ENCODE data around the gene PAQR7.

PAQR7 gene

DNA sequence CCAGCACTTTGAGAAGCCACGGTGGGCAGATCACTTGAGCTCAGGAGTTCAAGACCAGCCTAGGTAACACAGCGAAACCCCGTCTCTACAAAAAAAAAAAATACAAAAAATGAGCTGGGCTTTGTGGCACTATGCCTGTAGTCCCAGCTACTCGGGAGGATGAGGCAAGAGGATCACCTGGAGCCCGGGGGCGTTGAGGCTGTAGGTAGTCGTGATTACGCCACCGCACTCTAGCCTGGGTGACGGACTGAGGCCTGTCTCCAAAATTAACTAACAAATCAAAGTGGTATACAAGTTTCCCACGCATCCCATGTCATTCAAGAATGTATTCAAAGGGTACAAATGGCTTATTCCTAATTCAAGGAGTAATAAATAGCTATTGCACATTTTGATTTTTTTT lies 18.7 kb downstream of the PAQR7 start:
- H3K4me3 ChIP-seq (ENCODE audit: low read depth, low read length): no peak overlapping the region
- TF ChIP-seq, protein P1, sequence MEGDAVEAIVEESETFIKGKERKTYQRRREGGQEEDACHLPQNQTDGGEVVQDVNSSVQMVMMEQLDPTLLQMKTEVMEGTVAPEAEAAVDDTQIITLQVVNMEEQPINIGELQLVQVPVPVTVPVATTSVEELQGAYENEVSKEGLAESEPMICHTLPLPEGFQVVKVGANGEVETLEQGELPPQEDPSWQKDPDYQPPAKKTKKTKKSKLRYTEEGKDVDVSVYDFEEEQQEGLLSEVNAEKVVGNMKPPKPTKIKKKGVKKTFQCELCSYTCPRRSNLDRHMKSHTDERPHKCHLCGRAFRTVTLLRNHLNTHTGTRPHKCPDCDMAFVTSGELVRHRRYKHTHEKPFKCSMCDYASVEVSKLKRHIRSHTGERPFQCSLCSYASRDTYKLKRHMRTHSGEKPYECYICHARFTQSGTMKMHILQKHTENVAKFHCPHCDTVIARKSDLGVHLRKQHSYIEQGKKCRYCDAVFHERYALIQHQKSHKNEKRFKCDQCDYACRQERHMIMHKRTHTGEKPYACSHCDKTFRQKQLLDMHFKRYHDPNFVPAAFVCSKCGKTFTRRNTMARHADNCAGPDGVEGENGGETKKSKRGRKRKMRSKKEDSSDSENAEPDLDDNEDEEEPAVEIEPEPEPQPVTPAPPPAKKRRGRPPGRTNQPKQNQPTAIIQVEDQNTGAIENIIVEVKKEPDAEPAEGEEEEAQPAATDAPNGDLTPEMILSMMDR (IDR thresholded peaks at IDR 0.05; ENCODE audit: low read depth, low read length): no peak
- in situ Hi-C loops (cut with HindIII; ENCODE audit: low sequenced_read_pairs): no loop called here
- DNase-seq (ENCODE audit: low read depth, low spot score): no peak

DNA sequence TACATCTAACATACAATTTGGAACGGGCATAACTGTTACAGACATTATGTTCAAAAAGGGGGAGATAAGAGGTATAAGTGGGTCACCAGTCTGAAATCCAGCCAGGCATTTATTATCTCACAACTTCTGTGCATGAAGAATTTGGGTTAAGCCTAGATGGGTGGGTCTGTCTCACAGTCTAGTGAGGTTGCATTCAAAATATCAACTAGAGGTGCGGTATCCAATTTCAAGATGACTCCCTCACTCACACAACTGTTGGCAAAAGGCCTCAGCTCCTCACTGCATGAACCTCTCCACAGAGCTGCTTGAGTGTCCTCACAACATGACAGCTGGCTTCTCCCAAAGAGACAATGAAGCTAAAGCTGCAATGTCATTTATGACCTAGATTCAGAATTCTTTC lies 21.0 kb downstream of the PAQR7 start:
- TF ChIP-seq, protein P1 (IDR thresholded peaks at IDR 0.05; ENCODE audit: low read depth, low read length): no peak
- in situ Hi-C loops (cut with HindIII; ENCODE audit: low sequenced_read_pairs): no loop called here
- H3K4me3 ChIP-seq (ENCODE audit: low read depth, low read length): no peak overlapping the region
- no peak for DNase-seq (ENCODE audit: low read depth, low spot score)

DNA sequence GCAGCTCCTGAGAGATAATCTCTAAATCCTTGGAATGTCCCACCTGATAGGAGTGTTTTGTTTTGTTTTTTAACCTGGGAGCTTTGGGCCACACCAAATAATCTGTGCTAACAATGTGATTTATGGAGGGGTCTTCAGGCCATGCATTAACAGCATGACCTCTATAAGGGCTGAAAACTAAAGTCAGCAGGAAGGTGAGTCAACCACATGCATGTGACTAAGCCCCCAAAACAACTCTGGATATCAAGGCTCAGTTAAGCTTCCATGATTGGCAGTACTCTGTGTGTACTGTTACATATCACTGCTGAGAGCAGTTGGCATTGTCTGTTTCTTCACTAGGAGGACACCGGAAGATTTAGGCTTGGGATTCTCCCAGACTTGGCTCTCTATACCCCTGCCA lies 27.0 kb downstream of the PAQR7 start:
- no peak for DNase-seq (ENCODE audit: low read depth, low spot score)
- TF ChIP-seq, protein P1 (IDR thresholded peaks at IDR 0.05; ENCODE audit: low read depth, low read length): no peak
- H3K4me3 ChIP-seq (ENCODE audit: low read depth, low read length): no peak overlapping the region
- in situ Hi-C loops (cut with HindIII; ENCODE audit: low sequenced_read_pairs): no loop called here

DNA sequence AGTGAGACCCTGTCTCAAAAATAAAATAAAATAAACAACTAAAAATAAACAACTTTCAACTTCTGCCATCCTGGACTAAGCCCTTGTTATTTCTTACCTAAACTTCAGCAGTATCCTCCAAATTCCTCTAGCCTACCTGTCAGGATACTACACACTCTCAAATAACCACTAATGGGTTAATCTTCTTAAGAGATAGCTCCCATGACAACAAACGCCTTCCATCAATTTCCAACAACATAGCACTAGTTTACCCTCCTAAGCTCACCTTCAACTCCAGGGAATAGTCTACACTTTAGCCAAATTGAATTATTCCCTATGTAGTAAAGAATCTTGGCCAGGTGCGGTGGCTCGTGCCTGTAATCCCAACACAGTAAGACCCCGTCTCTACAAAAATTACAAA lies 27.6 kb downstream of the PAQR7 start:
- TF ChIP-seq, protein P1 (IDR thresholded peaks at IDR 0.05; ENCODE audit: low read depth, low read length): no peak
- in situ Hi-C loops (cut with HindIII; ENCODE audit: low sequenced_read_pairs): no loop called here
- H3K4me3 ChIP-seq (ENCODE audit: low read depth, low read length): no peak overlapping the region
- no peak for DNase-seq (ENCODE audit: low read depth, low spot score)

DNA sequence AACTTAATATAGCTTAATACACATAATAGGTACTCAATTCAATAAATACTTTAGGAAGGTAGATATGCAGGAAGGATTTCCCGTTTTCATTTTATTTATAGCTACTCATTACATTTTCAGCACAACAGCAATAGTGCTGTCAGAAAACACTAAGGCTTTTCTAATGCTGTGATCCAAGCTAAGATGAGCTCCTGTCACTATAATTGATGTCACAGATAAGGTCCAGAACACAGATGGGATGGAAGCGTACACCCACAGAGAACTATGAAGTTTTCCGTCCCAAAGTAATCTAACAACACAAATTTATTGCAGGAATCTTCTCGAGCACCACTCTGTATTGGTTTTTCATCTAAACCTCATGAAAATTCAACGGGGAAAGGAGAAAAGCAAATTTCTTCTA lies 29.8 kb downstream of the PAQR7 start:
- TF ChIP-seq, protein P1 (IDR thresholded peaks at IDR 0.05; ENCODE audit: low read depth, low read length): no peak
- DNase-seq (ENCODE audit: low read depth, low spot score): no peak
- in situ Hi-C loops (cut with HindIII; ENCODE audit: low sequenced_read_pairs): no loop called here
- H3K4me3 ChIP-seq (ENCODE audit: low read depth, low read length): no peak overlapping the region

DNA sequence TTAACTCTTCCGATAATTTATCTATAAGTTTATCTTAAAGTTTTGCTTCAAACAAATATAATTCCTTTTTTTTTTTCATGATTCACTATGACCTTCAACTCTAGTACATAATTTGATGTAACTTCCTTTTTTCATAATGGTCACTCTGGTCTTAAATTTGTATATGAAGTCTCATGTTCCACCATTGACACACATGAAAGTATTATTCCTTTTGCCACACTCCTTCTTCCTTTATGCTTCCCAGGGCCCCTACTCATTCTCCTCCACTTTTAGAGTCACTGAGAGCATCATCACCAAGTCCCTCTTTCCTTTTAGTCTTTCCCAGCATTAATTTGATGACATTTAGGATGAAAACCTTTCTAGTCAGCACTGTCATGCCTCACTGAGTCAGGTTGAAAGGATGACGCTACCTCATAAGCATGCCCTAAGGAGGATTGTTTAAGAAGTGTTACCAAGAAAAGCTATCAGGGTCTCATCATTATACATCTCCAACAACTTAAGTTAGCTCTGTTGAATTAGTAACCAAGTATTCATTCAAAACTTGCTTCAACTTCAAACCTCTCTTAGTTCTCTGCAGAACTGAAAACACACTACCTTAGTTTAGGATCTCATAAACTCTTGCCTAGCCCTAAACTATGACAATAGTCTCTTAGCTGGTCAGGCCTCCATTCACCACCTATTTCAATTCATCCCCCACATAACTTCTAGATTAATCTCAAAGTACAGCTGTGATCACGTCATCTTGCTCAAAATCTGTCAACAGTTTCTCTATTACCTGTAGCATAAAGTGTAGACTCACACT lies 30.8 kb downstream of the PAQR7 start:
- no peak for DNase-seq (ENCODE audit: low read depth, low spot score)
- in situ Hi-C loops (cut with HindIII; ENCODE audit: low sequenced_read_pairs): no loop called here
- H3K4me3 ChIP-seq (ENCODE audit: low read depth, low read length): no peak overlapping the region
- TF ChIP-seq, protein P1 (IDR thresholded peaks at IDR 0.05; ENCODE audit: low read depth, low read length): no peak

All from astrocyte of the spinal cord (primary cell).